CD8-positive, alpha-beta memory T cell (primary cell): ENCODE measurements around the gene ATN1. TPM values are rescaled to one million over a fixed set of nuclear protein-coding genes. Genes with fewer than 3 reads are reported as not detected.
A peak's percentile ranks its signal among the peaks of the same experiment; 100 is the strongest.
"Not testable (repeated sequence)": the region's sequence is repeated elsewhere in the genome, so short reads cannot be mapped to it uniquely, and the experiment has no call there.

Source experiments
- CTCF ChIA-PET: fragments of 350-600 bp; sonication (Branson Sonifier 250); formaldehyde crosslinking; loops from one replicate; lab custom pipeline; 2021; ENCODE audit warnings: antibody characterized with exemption; lab: Charles Lee
- POLR2A ChIA-PET: fragments of 350-600 bp; sonication (Branson Sonifier 250); formaldehyde crosslinking; loops from one replicate; lab custom pipeline; 2021; ENCODE audit warnings: antibody characterized with exemption; lab: Charles Lee
- DNase-seq, 5 donors: peaks; one replicate each; pipeline versions ENCODE4 v3.0.0 to v3.0.0-alpha.2; 2020 to 2022; ENCODE audit warnings: mixed read lengths in 1 of 5
- H3K27ac ChIP-seq: one replicate; pipeline ENCODE4 v1.7.0; 2013; ENCODE audit warnings: low read depth, mild to moderate bottlenecking, low read length, moderate library complexity
- H3K27me3 ChIP-seq: 2 replicates; pipeline ENCODE4 v1.7.0; 2013; ENCODE audit warnings: low read length, mild to moderate bottlenecking; ENCODE audit not compliant: insufficient read depth, poor library complexity, severe bottlenecking
- H3K36me3 ChIP-seq: 2 replicates; pipeline ENCODE4 v1.7.0; 2013; ENCODE audit warnings: mild to moderate bottlenecking, low read length, moderate library complexity; ENCODE audit not compliant: insufficient read depth
- H3K4me1 ChIP-seq: 2 replicates; pipeline ENCODE4 v1.7.0; 2013; ENCODE audit warnings: mild to moderate bottlenecking, low read length, moderate library complexity; ENCODE audit not compliant: insufficient read depth
- H3K4me3 ChIP-seq: 2 replicates; pipeline ENCODE4 v1.7.0; 2013; ENCODE audit warnings: mild to moderate bottlenecking, low read length
- H3K9me3 ChIP-seq: 2 replicates; pipeline ENCODE4 v1.7.0; 2013; ENCODE audit warnings: mild to moderate bottlenecking, low read length
- H3K27ac Mint-ChIP-seq, 8 donors: one replicate each; pipeline ENCODE4 v1.8.0; 2020 to 2021; ENCODE audit warnings: mixed read lengths in 8 of 8, mild to moderate bottlenecking in 6 of 8, inconsistent platforms in 3 of 8, moderate library complexity in 3 of 8
- H3K27me3 Mint-ChIP-seq, 2 donors: one replicate each; pipeline ENCODE4 v1.8.0; 2020 to 2021; ENCODE audit warnings: mixed read lengths in 2 of 2, mild to moderate bottlenecking in 1 of 2, moderate library complexity in 1 of 2
- H3K36me3 Mint-ChIP-seq, 3 donors: one replicate each; pipeline ENCODE4 v1.8.0; 2020 to 2021; ENCODE audit warnings: mixed read lengths in 3 of 3, inconsistent platforms in 1 of 3, mild to moderate bottlenecking in 1 of 3
- H3K4me1 Mint-ChIP-seq, 3 donors: one replicate each; pipeline ENCODE4 v1.8.0; 2020 to 2021; ENCODE audit warnings: mixed read lengths in 3 of 3, inconsistent platforms in 1 of 3, mild to moderate bottlenecking in 1 of 3
- H3K4me3 Mint-ChIP-seq, 7 donors: one replicate each; pipeline ENCODE4 v1.8.0; 2020 to 2021; ENCODE audit warnings: mixed read lengths in 7 of 7, mild to moderate bottlenecking in 6 of 7, moderate library complexity in 4 of 7, inconsistent platforms in 2 of 7
- H3K9me3 Mint-ChIP-seq, 5 donors: one replicate each; pipeline ENCODE4 v1.8.0; 2020 to 2022; ENCODE audit warnings: mixed read lengths in 5 of 5, mild to moderate bottlenecking in 3 of 5, moderate library complexity in 2 of 5, inconsistent platforms in 1 of 5
- polyA plus RNA-seq: library from polyadenylated mRNA; unstranded; fragments of 300-500 nt; fragmentation: Illumina TruSeq; gene quantifications from one replicate; pipeline ENCODE4 v1.2.3, GENCODE V29; 2021
- total RNA-seq, 2 experiments: library from RNA; stranded (reverse); gene quantifications; one replicate each; pipeline ENCODE4 v1.2.3, GENCODE V29; 2021

ATN1 gene
- total and polyA plus RNA-seq, 3 experiments from 2014 or later = 0.62 to 60.4 (median 54.8) TPM

DNA sequence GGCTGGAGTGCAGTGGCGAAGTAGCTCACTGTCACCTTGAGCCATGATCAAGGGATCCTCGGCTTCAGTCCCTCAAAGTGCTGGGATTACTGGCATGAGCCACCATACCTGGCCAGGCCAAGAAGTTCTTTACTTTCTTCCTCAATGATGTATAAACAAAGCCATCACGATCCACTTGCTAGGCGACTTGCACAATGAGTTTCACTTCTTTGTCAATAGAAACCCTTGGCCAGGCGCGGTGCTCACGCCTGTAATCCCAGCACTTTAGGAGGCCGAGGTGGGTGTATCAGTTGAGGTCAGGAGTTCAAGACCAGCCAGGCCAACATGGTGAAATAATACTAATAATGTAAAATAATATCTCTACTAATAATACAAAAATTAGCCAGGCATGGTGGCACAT lies 40.3 kb upstream of the ATN1 start:
- Histone ChIP-seq H3K4me1 (peaks cover 12% of the 10 kb centered on the region), H3K36me3 (no peaks in the 10 kb centered on the region), H3K27ac (no peak overlapping the region), H3K27me3 (no peaks in the 10 kb centered on the region), H3K4me3 (no peak overlapping the region), H3K9me3 (no peaks in the 10 kb centered on the region)
- Mint-ChIP-seq H3K27me3 (no peaks in the 10 kb centered on the region), H3K4me1 (peaks cover 12 to 17% (median 12%) of the 10 kb centered on the region in 3 donors), H3K9me3 (no peaks in the 10 kb centered on the region), H3K36me3 (peaks cover 0 to 20% (median 2%) of the 10 kb centered on the region in 3 donors), H3K4me3 (no peak overlapping the region), H3K27ac (peak overlapping the region in 1 of 8 donors; percentile 21)
- POLR2A ChIA-PET = no interaction called here
- DNase-seq = no peak
- CTCF ChIA-PET = no interaction called here

DNA sequence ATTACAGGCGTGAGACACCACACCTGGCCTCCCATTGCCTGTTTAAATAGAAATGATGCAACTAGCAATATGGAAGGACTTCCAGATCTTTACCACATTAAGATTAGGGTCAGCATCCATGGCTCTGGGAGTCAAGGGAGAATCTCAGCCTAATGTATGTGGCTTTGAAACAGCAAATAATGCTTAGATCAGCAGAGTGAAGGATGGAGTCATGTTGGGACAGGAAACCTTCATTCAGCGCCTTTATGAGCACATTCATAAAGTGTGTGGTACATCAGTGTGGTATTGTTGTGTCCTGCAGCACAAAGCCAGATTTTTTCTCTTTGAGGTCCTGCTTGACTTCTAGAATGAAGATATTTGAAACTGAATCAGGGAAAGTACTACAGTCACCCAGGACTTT lies 39.4 kb upstream of the ATN1 start:
- Histone ChIP-seq H3K27ac (no peak overlapping the region), H3K36me3 (no peaks in the 10 kb centered on the region), H3K4me1 (peaks cover 12% of the 10 kb centered on the region), H3K27me3 (no peaks in the 10 kb centered on the region), H3K9me3 (no peaks in the 10 kb centered on the region), H3K4me3 (no peak overlapping the region)
- no peak for DNase-seq
- peaks cover 0 to 19% (median 2%) of the 10 kb centered on the region in 3 donors for H3K36me3 Mint-ChIP-seq
- H3K9me3 Mint-ChIP-seq = no peaks in the 10 kb centered on the region
- ChIA-PET CTCF (no interaction called here), POLR2A (no interaction called here)
- no peaks in the 10 kb centered on the region for H3K27me3 Mint-ChIP-seq
- H3K27ac Mint-ChIP-seq = peak overlapping the region in 1 of 8 donors; percentile 36
- H3K4me1 Mint-ChIP-seq = peaks cover 12 to 19% (median 12%) of the 10 kb centered on the region in 3 donors
- peak overlapping the region in 2 of 7 donors; percentile 27 to 52 for H3K4me3 Mint-ChIP-seq

DNA sequence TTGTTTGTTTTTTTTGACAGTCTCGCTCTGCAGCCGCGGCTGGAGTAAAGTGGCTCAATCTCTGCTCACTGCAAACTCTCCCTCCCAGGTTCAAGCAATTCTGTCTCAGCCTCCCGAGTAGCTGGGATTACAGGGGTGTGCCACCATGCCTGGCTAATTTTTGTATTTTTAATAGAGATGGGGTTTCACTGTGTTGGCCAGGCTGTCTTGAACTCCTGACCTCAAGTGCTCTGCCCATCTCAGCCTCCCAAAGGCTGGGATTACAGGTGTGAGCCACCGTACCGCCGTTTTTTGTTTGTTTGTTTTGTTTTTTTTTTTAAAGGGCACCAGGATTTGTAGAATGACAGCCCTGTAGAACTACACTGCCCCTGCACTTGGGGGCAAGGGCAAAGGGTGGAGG lies 39.0 kb upstream of the ATN1 start:
- peaks cover 0 to 16% (median 2%) of the 10 kb centered on the region in 3 donors for H3K36me3 Mint-ChIP-seq
- H3K9me3 ChIP-seq, H3K4me3 ChIP-seq, H3K4me3 Mint-ChIP-seq, H3K9me3 Mint-ChIP-seq, H3K36me3 ChIP-seq, DNase-seq, H3K27ac ChIP-seq, H3K27me3 Mint-ChIP-seq, H3K27me3 ChIP-seq, POLR2A ChIA-PET, CTCF ChIA-PET: not testable (repeated sequence)
- H3K4me1 Mint-ChIP-seq = peaks cover 12 to 19% (median 12%) of the 10 kb centered on the region in 3 donors
- H3K27ac Mint-ChIP-seq = peak overlapping the region in 2 of 8 donors; percentile 36 to 57
- peaks cover 12% of the 10 kb centered on the region for H3K4me1 ChIP-seq

DNA sequence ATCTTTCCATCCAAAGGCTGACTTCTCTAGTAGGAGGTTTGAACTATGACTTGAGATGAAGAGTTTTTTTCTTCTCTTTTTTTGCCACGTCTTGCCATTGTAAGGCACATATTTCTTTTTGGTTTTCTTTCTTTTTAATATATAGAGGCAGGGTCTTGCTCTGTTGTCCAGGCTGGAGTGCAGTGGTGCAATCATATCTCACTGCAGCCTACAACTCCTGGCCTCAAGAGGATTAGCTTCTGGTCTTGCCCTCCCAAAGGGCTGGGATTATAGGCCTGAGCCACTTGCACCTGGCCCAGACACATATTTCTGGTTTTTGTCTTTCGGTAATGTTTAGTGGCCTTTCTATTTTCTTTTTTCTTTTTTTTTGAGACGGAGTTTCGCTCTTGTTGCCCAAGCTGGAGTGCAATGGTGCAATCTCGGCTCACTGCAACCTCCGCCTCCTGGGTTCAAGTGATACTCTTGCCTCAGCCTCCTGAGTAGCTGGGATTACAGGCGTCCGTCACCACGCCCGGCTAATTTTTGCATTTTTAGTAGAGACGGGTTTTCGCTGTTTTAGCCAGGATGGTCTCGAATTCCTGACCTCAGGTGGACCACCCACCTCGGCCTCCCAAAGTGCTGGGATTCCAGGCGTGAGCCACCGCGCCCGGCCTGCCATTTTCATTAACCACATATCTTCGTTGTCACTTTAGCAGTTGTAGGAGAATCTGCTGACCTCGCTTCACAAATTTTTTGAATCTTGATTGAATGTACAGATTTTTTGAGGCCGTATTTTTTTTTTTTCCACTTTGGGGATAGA lies 37.8 kb upstream of the ATN1 start:
- Histone ChIP-seq H3K4me1 (peaks cover 12% of the 10 kb centered on the region), H3K27ac (peak overlapping the region; percentile 78)
- H3K27me3 ChIP-seq, DNase-seq, H3K9me3 ChIP-seq, H3K36me3 ChIP-seq, H3K36me3 Mint-ChIP-seq, H3K9me3 Mint-ChIP-seq, POLR2A ChIA-PET, H3K4me3 ChIP-seq, H3K27me3 Mint-ChIP-seq: not testable (repeated sequence)
- peak overlapping the region in 6 of 7 donors; percentile 81 to 93 (median 85) for H3K4me3 Mint-ChIP-seq
- peaks cover 12 to 19% (median 12%) of the 10 kb centered on the region in 3 donors for H3K4me1 Mint-ChIP-seq
- CTCF ChIA-PET = interaction anchor here (0.9 kb wide), 1 partner anchor 16 kb away, joined by 4 read pairs; the partner anchor contains the start of gene SPSB2
- peak overlapping the region in 5 of 8 donors; percentile 75 to 98 (median 93) for H3K27ac Mint-ChIP-seq

DNA sequence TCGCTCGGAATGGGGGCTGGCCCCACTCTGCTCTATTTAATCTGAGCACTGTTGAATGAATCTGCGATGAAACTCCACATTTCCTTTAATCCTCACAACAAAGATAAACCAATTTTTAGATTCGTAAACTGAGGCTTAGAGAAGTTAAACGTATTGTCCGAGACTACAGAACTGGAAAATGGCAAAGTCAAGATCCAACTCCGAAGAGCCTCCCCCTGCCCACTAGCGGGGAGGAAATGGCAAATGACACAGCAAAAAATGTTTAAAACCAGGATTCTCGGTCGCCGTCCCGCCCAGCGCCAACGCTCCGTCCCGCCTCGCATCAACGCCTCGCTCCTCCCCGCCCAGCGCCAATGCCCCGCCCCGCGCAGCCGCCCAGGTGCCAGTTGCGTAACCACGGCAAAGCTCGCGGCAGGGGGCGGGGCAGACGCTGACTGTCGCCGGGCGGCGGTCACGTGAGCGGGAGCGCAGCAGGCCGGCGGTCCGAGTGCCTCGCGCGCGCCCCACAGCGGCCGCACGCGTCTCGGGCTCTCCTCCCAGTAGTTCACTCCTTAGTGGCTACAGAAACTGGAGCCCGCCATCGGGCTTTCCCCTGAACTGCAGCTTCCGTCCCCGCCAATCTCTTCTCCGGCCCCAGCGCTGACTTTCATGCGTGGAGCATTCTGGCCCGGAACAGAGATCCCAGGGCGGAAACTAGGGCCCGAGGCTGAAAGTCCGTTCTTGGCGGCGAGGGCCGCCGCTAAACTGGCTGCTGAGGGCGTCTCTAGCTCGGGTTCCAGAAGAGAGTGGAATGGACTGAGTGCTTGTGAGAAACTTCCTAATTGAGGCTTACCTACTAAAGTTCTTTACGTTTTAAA lies 36.7 kb upstream of the ATN1 start:
- Mint-ChIP-seq H3K4me3 (peak overlapping the region; percentile 81 to 93 (median 84)), H3K9me3 (no peaks in the 10 kb centered on the region), H3K4me1 (peaks cover 12 to 19% (median 12%) of the 10 kb centered on the region in 3 donors), H3K27me3 (peaks cover 0 to 3% of the 10 kb centered on the region in 2 donors), H3K36me3 (no peaks in the 10 kb centered on the region), H3K27ac (peak overlapping the region; percentile 89 to 98 (median 94))
- H3K27ac ChIP-seq = peak overlapping the region; percentile 92
- H3K4me3 ChIP-seq = peak overlapping the region; percentile 95
- no peaks in the 10 kb centered on the region for H3K9me3 ChIP-seq
- CTCF ChIA-PET = interaction anchor here (0.6 to 2.4 kb wide), 39 partner anchors 9 to 358 kb away, joined by 3 to 135 read pairs (median 5); partner anchors contain the start of genes C12orf57, CDCA3, ENO2 and LPCAT3
- POLR2A ChIA-PET = interaction anchor here (0.6 to 2.4 kb wide), 13 partner anchors 12 to 257 kb away, joined by 3 to 34 read pairs (median 5); partner anchors contain the start of genes C12orf57, CDCA3, COPS7A and ENO2
- peak; percentile 97 to 100 (median 99) for DNase-seq
- H3K27me3 ChIP-seq = no peaks in the 10 kb centered on the region
- peaks cover 12% of the 10 kb centered on the region for H3K4me1 ChIP-seq
- H3K36me3 ChIP-seq = no peaks in the 10 kb centered on the region

DNA sequence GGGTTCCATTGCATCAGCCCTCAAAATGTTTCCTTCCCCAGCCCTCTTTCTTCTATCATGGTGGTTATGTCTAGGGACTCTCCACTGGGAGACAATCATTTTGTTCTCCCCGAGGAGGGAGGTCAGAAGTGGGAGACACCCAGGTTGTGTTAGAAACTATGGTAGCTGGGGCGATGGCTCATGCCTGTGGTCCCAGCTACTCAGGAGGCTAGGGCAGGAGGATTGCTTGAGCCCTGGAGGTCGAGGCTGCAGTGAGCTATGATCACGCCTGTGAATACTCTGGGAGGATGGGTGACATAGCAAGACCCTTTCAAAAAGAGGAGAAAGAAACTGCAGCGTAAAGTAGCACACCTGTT lies 36.1 kb upstream of the ATN1 start:
- Histone ChIP-seq H3K27me3 (no peaks in the 10 kb centered on the region), H3K4me3 (peak overlapping the region; percentile 95), H3K36me3 (no peaks in the 10 kb centered on the region), H3K27ac (peak overlapping the region; percentile 92), H3K9me3 (no peaks in the 10 kb centered on the region), H3K4me1 (peaks cover 12% of the 10 kb centered on the region)
- POLR2A ChIA-PET = interaction anchor here (0.6 to 2.4 kb wide), 12 partner anchors 11 to 168 kb away, joined by 3 to 34 read pairs (median 5); partner anchors contain the start of genes C12orf57, CDCA3, COPS7A and ENO2
- peaks cover 0 to 4% of the 10 kb centered on the region in 2 donors for H3K27me3 Mint-ChIP-seq
- peak overlapping the region; percentile 81 to 93 (median 84) for H3K4me3 Mint-ChIP-seq
- CTCF ChIA-PET = interaction anchor here (0.6 to 2.4 kb wide), 33 partner anchors 8 to 359 kb away, joined by 3 to 135 read pairs (median 6); partner anchors contain the start of genes C12orf57, CDCA3, ENO2 and LPCAT3
- peaks cover 12 to 19% (median 12%) of the 10 kb centered on the region in 3 donors for H3K4me1 Mint-ChIP-seq
- H3K9me3 Mint-ChIP-seq = no peaks in the 10 kb centered on the region
- peak overlapping the region; percentile 89 to 98 (median 94) for H3K27ac Mint-ChIP-seq
- DNase-seq = no peak
- no peaks in the 10 kb centered on the region for H3K36me3 Mint-ChIP-seq

DNA sequence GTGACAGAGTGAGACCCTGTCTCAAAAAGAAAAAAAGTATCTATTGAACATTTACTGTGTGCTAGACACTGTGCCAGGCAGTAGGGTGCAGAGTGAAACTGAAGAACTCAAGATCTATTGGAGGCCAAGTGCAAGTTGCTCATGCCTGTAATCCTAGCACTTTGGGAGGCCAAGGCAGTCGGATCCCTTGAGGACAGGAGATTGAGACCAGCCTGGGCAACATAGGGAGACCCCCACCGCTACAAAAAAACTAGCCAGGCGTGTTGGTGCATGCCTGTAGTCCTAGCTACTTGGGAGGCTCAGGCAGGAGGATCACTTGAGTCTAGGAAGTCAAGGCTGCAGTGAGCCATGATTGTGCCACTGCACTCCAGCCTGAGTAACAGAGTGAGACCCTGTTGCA lies 35.1 kb upstream of the ATN1 start:
- CTCF ChIA-PET = interaction anchor here (1.8 to 2.4 kb wide), 5 partner anchors 13 to 36 kb away, joined by 5 to 135 read pairs (median 12); partner anchors contain the start of genes LRRC23, SPSB2 and TPI1
- peaks cover 12% of the 10 kb centered on the region for H3K4me1 ChIP-seq
- Mint-ChIP-seq H3K27ac (peak overlapping the region in 4 of 8 donors; percentile 23 to 54 (median 37)), H3K4me1 (peaks cover 12 to 19% (median 12%) of the 10 kb centered on the region in 3 donors), H3K4me3 (peak overlapping the region in 5 of 7 donors; percentile 43 to 56 (median 46))
- H3K27me3 ChIP-seq, H3K27me3 Mint-ChIP-seq, H3K4me3 ChIP-seq, H3K36me3 ChIP-seq, H3K27ac ChIP-seq, DNase-seq, H3K9me3 ChIP-seq, H3K9me3 Mint-ChIP-seq, H3K36me3 Mint-ChIP-seq: not testable (repeated sequence)
- POLR2A ChIA-PET = interaction anchor here (2.0 to 2.4 kb wide), 2 partner anchors 20 to 21 kb away, joined by 13 to 34 read pairs; partner anchors contain the start of genes ENO2 and SPSB2
